Brain microvascular endothelial cell (primary cell): Measurements from ENCODE around the gene PWWP2B.
"Not testable (repeated sequence)": the region's sequence is repeated elsewhere in the genome, so short reads cannot be mapped to it uniquely, and the experiment has no call there.

Source experiments
- DNase-seq: peaks from one replicate; pipeline ENCODE4 v3.0.0-alpha.2; 2020
- H3K27ac ChIP-seq: fragments of 250-450 bp; sonication (Bioruptor Pico); 2 replicates; pipeline ENCODE4 v1.5.1; 2020; ENCODE audit warnings: mild to moderate bottlenecking, moderate library complexity
- H3K27me3 ChIP-seq: fragments of 250-450 bp; sonication (Bioruptor Pico); replicated peaks from 2 replicates; pipeline ENCODE4 v1.5.1; 2020; ENCODE audit warnings: mild to moderate bottlenecking
- H3K36me3 ChIP-seq: fragments of 250-450 bp; sonication (Bioruptor Pico); replicated peaks from 2 replicates; pipeline ENCODE4 v1.5.1; 2020; ENCODE audit warnings: mild to moderate bottlenecking
- H3K4me3 ChIP-seq: 2 replicates; pipeline ENCODE4 v1.5.1; 2011; ENCODE audit warnings: low read depth, mild to moderate bottlenecking, control low read depth, low read length, moderate library complexity
- CTCF ChIP-seq: IDR thresholded peaks from 2 replicates; pipeline ENCODE4 v1.5.1; 2011; ENCODE audit warnings: low read depth, mild to moderate bottlenecking, moderate library complexity, low read length, control low read depth, inconsistent platforms; ENCODE audit errors: missing control alignments
- in situ Hi-C: cut with HindIII; loops from 2 replicates; pipeline ENCODE4 v1.10.0; 2017; ENCODE audit warnings: low sequenced_read_pairs, low pct_ligation_motif_present

Gene PWWP2B

DNA sequence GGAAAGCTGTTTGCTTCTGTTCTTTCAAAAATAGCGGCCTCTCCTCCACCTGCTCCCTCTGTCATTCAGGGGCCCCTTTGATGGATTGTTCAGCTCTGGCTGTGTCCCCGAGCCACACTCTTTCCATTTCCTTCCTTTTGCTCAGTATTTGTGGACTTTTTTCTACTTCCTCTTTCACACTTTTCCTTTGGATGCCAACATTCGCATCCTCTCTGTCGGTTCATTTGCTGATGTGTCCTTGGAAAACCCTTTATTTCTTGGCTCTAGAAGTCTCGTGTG is 11.7 kb upstream of the PWWP2B start:
- Histone ChIP-seq H3K27ac (no peak overlapping the region), H3K36me3 (no peaks in the 10 kb centered on the region), H3K27me3 (no peaks in the 10 kb centered on the region), H3K4me3 (no peak overlapping the region)
- no peak for TF ChIP-seq CTCF
- no peak for DNase-seq
- in situ Hi-C loops = no loop called here

- no peak overlapping the region for H3K27ac ChIP-seq
- DNase-seq = no peak
- no peaks in the 10 kb centered on the region for H3K27me3 ChIP-seq
- H3K4me3 ChIP-seq = no peak overlapping the region
- TF ChIP-seq CTCF = no peak
- in situ Hi-C loops = no loop called here
- no peaks in the 10 kb centered on the region for H3K36me3 ChIP-seq
Observed at GRCh38 chr10:132385721-132386418, 11.1 kb upstream of the PWWP2B start.

DNA sequence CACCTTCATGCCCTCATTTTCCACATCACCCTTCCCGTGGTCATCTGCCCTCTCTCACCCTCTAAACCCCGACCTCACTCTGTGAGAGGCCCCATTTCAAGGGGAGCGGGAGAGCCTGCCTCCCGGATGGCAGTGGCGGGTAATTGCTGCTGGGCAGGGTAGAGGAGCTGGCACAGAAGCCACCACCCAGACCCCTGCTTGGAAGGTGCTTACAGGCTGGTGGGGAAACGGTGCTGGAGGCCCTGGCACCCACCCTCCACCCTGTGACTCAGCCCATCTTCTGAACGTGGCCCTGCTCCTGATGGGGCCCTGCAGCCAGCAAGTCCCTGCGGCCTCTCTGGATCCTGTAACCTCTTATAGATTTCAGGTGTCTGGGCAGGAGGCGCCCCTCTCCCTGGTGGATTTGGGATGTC is 10.6 kb upstream of the PWWP2B start:
- in situ Hi-C loops = no loop called here
- Histone ChIP-seq H3K36me3 (no peaks in the 10 kb centered on the region), H3K4me3 (no peak overlapping the region), H3K27ac (no peak overlapping the region), H3K27me3 (no peaks in the 10 kb centered on the region)
- no peak for DNase-seq
- no peak for TF ChIP-seq CTCF

- DNase-seq, H3K27ac ChIP-seq, in situ Hi-C loops: not testable (repeated sequence)
Observed at GRCh38 chr10:132386896-132387295, 10.1 kb upstream of the PWWP2B start.

GRCh38 chr10:132387764-132388210 is 9.2 kb upstream of the PWWP2B start:
- TF ChIP-seq CTCF = peak; percentile 74
- no peaks in the 10 kb centered on the region for H3K27me3 ChIP-seq
- H3K36me3 ChIP-seq = no peaks in the 10 kb centered on the region
- peak; percentile 36 for DNase-seq
- no peak overlapping the region for H3K4me3 ChIP-seq
- no peak overlapping the region for H3K27ac ChIP-seq
- in situ Hi-C loops = no loop called here

More at GRCh38 chr10:132386896-132387295, 10.1 kb upstream of the PWWP2B start:
- H3K4me3 ChIP-seq, H3K27me3 ChIP-seq, H3K36me3 ChIP-seq: not testable (repeated sequence)

DNA sequence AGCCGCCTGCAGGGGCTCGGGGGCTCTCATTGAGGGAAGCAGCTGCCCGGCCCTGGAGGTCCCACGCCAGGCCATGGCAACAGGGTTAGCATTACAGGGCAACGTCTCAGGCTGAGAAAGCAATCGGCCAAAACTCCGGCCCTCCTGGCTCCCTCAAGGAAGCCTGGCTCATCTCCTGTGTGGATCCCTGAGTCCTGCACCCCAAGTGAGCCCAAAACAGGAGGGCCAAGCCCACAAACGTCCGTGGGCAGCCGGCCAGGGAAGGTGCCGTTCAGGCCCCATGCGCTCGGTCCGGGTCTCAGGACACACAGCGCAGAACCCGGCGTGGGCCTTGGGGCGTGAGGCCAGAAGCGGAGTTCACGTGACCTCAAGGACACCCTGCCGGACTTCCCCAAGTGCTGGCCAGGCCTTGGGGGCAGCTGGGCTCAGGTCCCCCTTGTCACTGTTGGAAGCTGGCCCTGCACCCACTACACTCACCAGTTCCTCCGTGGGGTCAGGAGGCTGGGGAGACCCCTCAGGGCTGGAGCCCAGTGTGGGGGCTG is 8.0 kb upstream of the PWWP2B start:
- Histone ChIP-seq H3K27me3 (no peaks in the 10 kb centered on the region), H3K4me3 (no peak overlapping the region)
- DNase-seq = no peak

More for the DNA sequence above, 8.0 kb upstream of the PWWP2B start:
- in situ Hi-C loops = no loop called here
- TF ChIP-seq CTCF = no peak
- no peak overlapping the region for H3K27ac ChIP-seq
- no peaks in the 10 kb centered on the region for H3K36me3 ChIP-seq
